Endodermal cell (in vitro differentiated cells): Measurements from ENCODE around the gene MT4. TPM values are rescaled to one million over a fixed set of nuclear protein-coding genes. Genes with fewer than 3 reads are reported as not detected.

Source experiments
- DNase-seq: peaks from one replicate; pipeline ENCODE4 v3.0.0-alpha.2; 2017
- H3K27ac ChIP-seq: 2 replicates; pipeline ENCODE4 v1.5.1; 2013; ENCODE audit warnings: mild to moderate bottlenecking, low read depth, low read length, moderate library complexity
- H3K27me3 ChIP-seq: 2 replicates; pipeline ENCODE4 v1.6.1; 2013; ENCODE audit warnings: mild to moderate bottlenecking, low read length, moderate library complexity; ENCODE audit not compliant: insufficient read depth, control insufficient read depth, poor library complexity, severe bottlenecking
- H3K36me3 ChIP-seq: 2 replicates; pipeline ENCODE4 v1.7.0; 2013; ENCODE audit warnings: mild to moderate bottlenecking, low read length, moderate library complexity; ENCODE audit not compliant: control insufficient read depth, insufficient read depth
- H3K4me1 ChIP-seq: one replicate; pipeline ENCODE4 v1.7.0; 2013; ENCODE audit warnings: low read length; ENCODE audit not compliant: control insufficient read depth, insufficient read depth
- H3K4me3 ChIP-seq: 2 replicates; pipeline ENCODE4 v1.5.1; 2013; ENCODE audit warnings: mild to moderate bottlenecking, low read length, moderate library complexity
- H3K9ac ChIP-seq: 2 replicates; pipeline ENCODE4 v1.6.1; 2013; ENCODE audit warnings: mild to moderate bottlenecking, low read length, moderate library complexity; ENCODE audit not compliant: poor library complexity, severe bottlenecking; ENCODE audit errors: extremely low read depth
- H3K9me3 ChIP-seq: 2 replicates; pipeline ENCODE4 v1.6.1; 2013; ENCODE audit warnings: mild to moderate bottlenecking, low read length, moderate library complexity; ENCODE audit not compliant: control insufficient read depth
- H3K27ac Mint-ChIP-seq: 2 replicates; pipeline ENCODE4 v1.8.0; 2020; ENCODE audit warnings: mixed read lengths
- H3K27me3 Mint-ChIP-seq: 2 replicates; pipeline ENCODE4 v1.8.0; 2021; ENCODE audit warnings: mild to moderate bottlenecking, mixed read lengths; ENCODE audit not compliant: insufficient read depth
- H3K36me3 Mint-ChIP-seq: 2 replicates; pipeline ENCODE4 v1.8.0; 2020; ENCODE audit warnings: low read depth, mixed read lengths
- H3K4me1 Mint-ChIP-seq: 2 replicates; pipeline ENCODE4 v1.8.0; 2020; ENCODE audit warnings: mixed read lengths
- H3K4me3 Mint-ChIP-seq: 2 replicates; pipeline ENCODE4 v1.8.0; 2020; ENCODE audit warnings: mild to moderate bottlenecking, moderate library complexity, mixed read lengths
- H3K9me3 Mint-ChIP-seq: 2 replicates; pipeline ENCODE4 v1.8.0; 2020; ENCODE audit warnings: mild to moderate bottlenecking, mixed read lengths
- WGBS, 2 experiments: methylation state at CpG; one replicate each; pipeline versions ENCODE4 v1.1.5 to v1.1.7; 2013; ENCODE audit warnings: missing lambda C conversion rate in 2 of 2, mixed read lengths in 1 of 2; ENCODE audit not compliant: insufficient coverage in 1 of 2, insufficient read length in 1 of 2; 5-methylcytosine and 5-hydroxymethylcytosine counted together
- total RNA-seq, 2 donors: library from RNA; stranded (reverse); fragmentation: NEBNext Ultra II Directional in 1 of 2; extraction: Animal tissue kit (Norgen Biotek cat#: 25700) in 1 of 2; gene quantifications; 2 replicates in 1 of 2; 3 replicates in 1 of 2; pipeline ENCODE4 v1.2.1, GENCODE V29; 2021
- TF ChIP-seq, protein P1 (sequence below): fragments of 200-600 bp; sonication (generic); conservative IDR thresholded peaks from 2 replicates; pipeline ENCODE4 v1.5.0; 2021; ENCODE audit warnings: antibody characterized with exemption, mild to moderate bottlenecking

The MT4 gene
- total RNA-seq, 2 donors from 2014 or later = not detected

DNA sequence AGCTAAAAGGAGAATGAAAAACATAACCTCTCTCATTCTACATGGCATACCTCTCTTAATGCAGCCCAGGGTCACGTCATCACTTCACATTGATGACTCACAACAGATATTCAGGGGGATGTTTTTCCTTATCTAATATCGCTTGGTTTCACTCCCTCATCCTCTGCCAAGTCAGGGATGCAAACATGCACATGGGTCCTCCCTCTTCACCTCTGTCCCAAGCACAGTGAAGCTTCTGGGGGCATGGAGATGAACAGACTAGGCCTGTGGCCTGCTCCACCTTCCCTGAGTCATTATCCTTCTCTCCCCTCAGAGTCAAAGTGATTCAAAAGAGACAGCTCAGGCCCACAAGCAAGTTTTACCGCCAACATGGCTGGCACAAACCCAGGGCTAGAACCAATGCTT is 41.2 kb downstream of the MT4 start:
- Mint-ChIP-seq H3K27ac (no peak overlapping the region), H3K4me1 (peaks cover 18% of the 10 kb centered on the region), H3K9me3 (no peaks in the 10 kb centered on the region), H3K27me3 (peaks cover 64% of the 10 kb centered on the region), H3K4me3 (no peak overlapping the region), H3K36me3 (no peaks in the 10 kb centered on the region)
- no peak for DNase-seq
- H3K36me3 ChIP-seq = no peaks in the 10 kb centered on the region
- TF ChIP-seq, protein P1, sequence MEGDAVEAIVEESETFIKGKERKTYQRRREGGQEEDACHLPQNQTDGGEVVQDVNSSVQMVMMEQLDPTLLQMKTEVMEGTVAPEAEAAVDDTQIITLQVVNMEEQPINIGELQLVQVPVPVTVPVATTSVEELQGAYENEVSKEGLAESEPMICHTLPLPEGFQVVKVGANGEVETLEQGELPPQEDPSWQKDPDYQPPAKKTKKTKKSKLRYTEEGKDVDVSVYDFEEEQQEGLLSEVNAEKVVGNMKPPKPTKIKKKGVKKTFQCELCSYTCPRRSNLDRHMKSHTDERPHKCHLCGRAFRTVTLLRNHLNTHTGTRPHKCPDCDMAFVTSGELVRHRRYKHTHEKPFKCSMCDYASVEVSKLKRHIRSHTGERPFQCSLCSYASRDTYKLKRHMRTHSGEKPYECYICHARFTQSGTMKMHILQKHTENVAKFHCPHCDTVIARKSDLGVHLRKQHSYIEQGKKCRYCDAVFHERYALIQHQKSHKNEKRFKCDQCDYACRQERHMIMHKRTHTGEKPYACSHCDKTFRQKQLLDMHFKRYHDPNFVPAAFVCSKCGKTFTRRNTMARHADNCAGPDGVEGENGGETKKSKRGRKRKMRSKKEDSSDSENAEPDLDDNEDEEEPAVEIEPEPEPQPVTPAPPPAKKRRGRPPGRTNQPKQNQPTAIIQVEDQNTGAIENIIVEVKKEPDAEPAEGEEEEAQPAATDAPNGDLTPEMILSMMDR = no peak
- no peaks in the 10 kb centered on the region for H3K9me3 ChIP-seq
- H3K9ac ChIP-seq = no peak overlapping the region
- H3K4me1 ChIP-seq = no peaks in the 10 kb centered on the region
- WGBS, 2 experiments = 89 to 95% methylated on average over 3 of the region's 3 CpGs
- H3K27me3 ChIP-seq = peaks cover 45% of the 10 kb centered on the region
- no peak overlapping the region for H3K27ac ChIP-seq
- no peak overlapping the region for H3K4me3 ChIP-seq

DNA sequence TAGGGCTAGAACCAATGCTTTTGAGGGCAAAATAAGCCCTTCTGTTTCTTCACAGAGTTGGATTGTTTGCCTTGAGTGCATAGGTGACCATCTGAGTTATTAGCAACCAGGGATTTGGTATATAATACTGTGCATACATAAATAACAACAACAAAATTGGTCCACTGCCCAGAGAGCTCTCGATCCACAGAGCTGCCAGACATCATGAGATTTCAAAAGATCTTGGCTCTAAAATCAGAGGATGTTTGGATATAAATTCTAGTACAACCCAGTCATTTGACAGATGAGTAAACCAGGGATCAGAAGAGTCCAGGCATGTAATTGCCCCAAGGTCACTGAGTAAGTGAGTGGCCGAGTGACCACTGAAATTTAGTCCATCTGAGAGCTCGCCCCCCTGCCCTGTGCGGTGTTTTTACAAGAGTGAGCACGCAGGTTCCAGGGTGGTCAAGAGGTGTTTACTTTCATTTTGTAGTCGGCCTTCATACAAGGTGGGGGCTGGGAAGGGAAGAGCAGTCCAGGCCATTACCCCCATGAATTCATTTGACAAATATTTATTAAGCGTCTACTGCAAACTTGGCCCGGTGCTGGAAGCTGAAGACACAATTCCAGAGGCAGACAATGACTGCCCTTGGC is 41.7 kb downstream of the MT4 start:
- TF ChIP-seq, protein P1 = no peak
- H3K36me3 Mint-ChIP-seq = no peaks in the 10 kb centered on the region
- no peak overlapping the region for H3K27ac Mint-ChIP-seq
- H3K27me3 ChIP-seq = peaks cover 50% of the 10 kb centered on the region
- H3K27me3 Mint-ChIP-seq = peaks cover 64% of the 10 kb centered on the region
- 89 to 100% methylated on average over 4 to 8 of the region's 8 CpGs for WGBS, 2 experiments
- no peak overlapping the region for H3K9ac ChIP-seq
- no peaks in the 10 kb centered on the region for H3K36me3 ChIP-seq
- no peaks in the 10 kb centered on the region for H3K9me3 Mint-ChIP-seq
- DNase-seq = no peak
- H3K4me3 Mint-ChIP-seq = no peak overlapping the region
- peaks cover 18% of the 10 kb centered on the region for H3K4me1 Mint-ChIP-seq
- H3K4me1 ChIP-seq = no peaks in the 10 kb centered on the region
- H3K4me3 ChIP-seq = no peak overlapping the region
- H3K27ac ChIP-seq = no peak overlapping the region
- H3K9me3 ChIP-seq = no peaks in the 10 kb centered on the region

DNA sequence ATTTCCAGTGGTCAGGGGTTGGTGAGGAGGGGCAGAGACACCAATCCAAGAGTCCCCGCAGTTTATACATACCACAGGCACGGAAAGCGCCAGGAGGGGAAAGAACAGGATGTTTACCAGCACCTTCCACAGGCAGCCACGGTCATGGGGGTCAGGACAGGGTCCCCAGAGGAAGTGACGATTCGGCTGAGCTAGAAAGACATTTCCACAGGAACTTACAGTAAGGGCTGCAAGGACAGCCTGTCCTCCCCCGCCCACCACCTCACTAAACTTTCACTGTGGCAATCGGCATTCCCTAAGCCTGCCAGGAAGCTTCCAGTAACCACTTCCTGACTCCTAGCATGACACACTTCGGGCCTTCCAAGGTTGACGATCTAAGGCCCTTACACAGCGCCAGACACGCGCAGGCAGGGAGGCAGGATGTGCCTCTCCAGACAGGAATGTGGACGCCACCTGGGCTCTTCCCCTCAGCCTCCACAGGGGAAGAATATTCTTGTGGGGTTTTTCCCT is 42.3 kb downstream of the MT4 start:
- no peak overlapping the region for H3K4me3 Mint-ChIP-seq
- Histone ChIP-seq H3K9me3 (no peaks in the 10 kb centered on the region), H3K27me3 (peaks cover 52% of the 10 kb centered on the region), H3K27ac (no peak overlapping the region), H3K36me3 (no peaks in the 10 kb centered on the region), H3K9ac (no peak overlapping the region), H3K4me3 (no peak overlapping the region), H3K4me1 (no peaks in the 10 kb centered on the region)
- no peaks in the 10 kb centered on the region for H3K9me3 Mint-ChIP-seq
- peaks cover 18% of the 10 kb centered on the region for H3K4me1 Mint-ChIP-seq
- DNase-seq = peak; percentile 64
- peaks cover 62% of the 10 kb centered on the region for H3K27me3 Mint-ChIP-seq
- no peaks in the 10 kb centered on the region for H3K36me3 Mint-ChIP-seq
- H3K27ac Mint-ChIP-seq = no peak overlapping the region
- TF ChIP-seq, protein P1 = no peak
- 79 to 82% methylated on average over 11 to 14 of the region's 14 CpGs for WGBS, 2 experiments
